ENCODE results near the gene OPCML.

GRCh38 chr11:132770829-132771530 is 761.3 kb downstream of the OPCML start:
- TF ChIP-seq CTCF (IDR thresholded peaks at IDR 0.05) (no peak), EZH2 (IDR thresholded peaks at IDR 0.05; ENCODE audit: borderline replicate concordance, insufficient read depth, low read depth, low read length, poor library complexity, severe bottlenecking) (no peak)
